Calu3 (cell line): ENCODE data around the gene TFCP2. TPM values are rescaled to one million over a fixed set of nuclear protein-coding genes. Genes with fewer than 3 reads are reported as not detected.

Experiments used
- BruUV-seq: library from RNA; stranded (reverse); fragments of 400-500 nt; replicated peaks from 2 replicates; lab custom pipeline; 2021; lab: Mats Ljungman, UMichigan
- CTCF ChIA-PET: fragments of 300-600 bp; sonication (Branson Sonifier 250); formaldehyde crosslinking; loops from one replicate; lab custom pipeline; 2022; ENCODE audit warnings: antibody characterized with exemption; lab: Charles Lee
- DNase-seq: peaks from one replicate; pipeline ENCODE4 v3.0.0; 2022
- H3K27ac Mint-ChIP-seq: one replicate; pipeline ENCODE4 v1.8.0; 2022; ENCODE audit warnings: mixed read lengths; ENCODE audit not compliant: unreplicated experiment
- H3K27me3 Mint-ChIP-seq: one replicate; pipeline ENCODE4 v1.8.0; 2022; ENCODE audit warnings: mixed read lengths; ENCODE audit not compliant: unreplicated experiment
- H3K36me3 Mint-ChIP-seq: one replicate; pipeline ENCODE4 v1.8.0; 2022; ENCODE audit warnings: mild to moderate bottlenecking, moderate library complexity, mixed read lengths; ENCODE audit not compliant: insufficient read depth, unreplicated experiment
- H3K4me1 Mint-ChIP-seq: one replicate; pipeline ENCODE4 v1.8.0; 2022; ENCODE audit warnings: mild to moderate bottlenecking, low read depth, mixed read lengths; ENCODE audit not compliant: unreplicated experiment
- H3K4me3 Mint-ChIP-seq: one replicate; pipeline ENCODE4 v1.8.0; 2022; ENCODE audit warnings: mild to moderate bottlenecking, low read depth, moderate library complexity, mixed read lengths; ENCODE audit not compliant: unreplicated experiment
- H3K9me3 Mint-ChIP-seq: one replicate; pipeline ENCODE4 v1.8.0; 2022; ENCODE audit warnings: low read depth, mixed read lengths; ENCODE audit not compliant: unreplicated experiment
- intact Hi-C: fragments of 100-400 bp; cut with micrococcal nuclease; formaldehyde crosslinking; loops from one replicate; pipeline ENCODE4 v1.10.0; 2022; ENCODE audit not compliant: unreplicated experiment
- total RNA-seq: library from RNA; stranded (reverse); gene quantifications from 2 replicates; pipeline ENCODE4 v1.2.3, GENCODE V29; 2022
- TF ChIP-seq, protein P1 (sequence below): fragments of 200-600 bp; IDR thresholded peaks from one replicate; pipeline ENCODE4 v1.8.0; 2022; ENCODE audit warnings: antibody characterized with exemption; ENCODE audit not compliant: unreplicated experiment

Gene TFCP2
- total RNA-seq, 1 experiment from 2014 or later: 19.6 TPM

DNA sequence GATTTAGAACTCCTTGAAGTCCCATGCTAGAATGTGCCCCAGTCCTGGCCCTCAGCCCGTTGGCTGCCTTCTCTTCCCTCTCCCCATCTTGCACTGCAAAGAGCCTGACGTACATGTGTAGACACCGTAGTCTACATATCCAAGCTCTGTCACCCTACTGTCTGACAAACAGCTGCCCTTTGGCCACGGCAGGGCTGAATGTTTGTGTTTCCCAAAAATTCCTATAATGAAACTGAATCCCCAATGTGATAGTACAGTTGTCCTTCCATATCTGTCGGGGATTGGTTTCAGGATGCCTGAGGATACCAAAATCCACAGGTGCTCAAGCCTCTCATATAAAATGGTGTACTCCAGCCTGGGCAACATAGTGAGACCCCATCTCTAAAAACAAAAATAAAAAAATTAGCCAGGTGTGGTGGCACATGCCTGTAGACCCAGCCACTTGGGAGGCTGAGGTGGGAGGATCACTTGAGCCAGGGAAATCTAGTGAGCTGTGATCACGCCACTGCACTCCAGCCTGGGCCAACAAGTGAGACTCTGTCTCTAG lies 12.3 kb upstream of the TFCP2 start:
- Mint-ChIP-seq H3K36me3 (no peaks in the 10 kb centered on the region), H3K9me3 (no peaks in the 10 kb centered on the region), H3K4me1 (peaks cover 6% of the 10 kb centered on the region), H3K27me3 (peaks cover 8% of the 10 kb centered on the region), H3K4me3 (no peak overlapping the region), H3K27ac (no peak overlapping the region)
- no peak for DNase-seq
- intact Hi-C loops: no loop called here
- no TSS peak for BruUV-seq
- CTCF ChIA-PET: no interaction called here
- TF ChIP-seq, protein P1, sequence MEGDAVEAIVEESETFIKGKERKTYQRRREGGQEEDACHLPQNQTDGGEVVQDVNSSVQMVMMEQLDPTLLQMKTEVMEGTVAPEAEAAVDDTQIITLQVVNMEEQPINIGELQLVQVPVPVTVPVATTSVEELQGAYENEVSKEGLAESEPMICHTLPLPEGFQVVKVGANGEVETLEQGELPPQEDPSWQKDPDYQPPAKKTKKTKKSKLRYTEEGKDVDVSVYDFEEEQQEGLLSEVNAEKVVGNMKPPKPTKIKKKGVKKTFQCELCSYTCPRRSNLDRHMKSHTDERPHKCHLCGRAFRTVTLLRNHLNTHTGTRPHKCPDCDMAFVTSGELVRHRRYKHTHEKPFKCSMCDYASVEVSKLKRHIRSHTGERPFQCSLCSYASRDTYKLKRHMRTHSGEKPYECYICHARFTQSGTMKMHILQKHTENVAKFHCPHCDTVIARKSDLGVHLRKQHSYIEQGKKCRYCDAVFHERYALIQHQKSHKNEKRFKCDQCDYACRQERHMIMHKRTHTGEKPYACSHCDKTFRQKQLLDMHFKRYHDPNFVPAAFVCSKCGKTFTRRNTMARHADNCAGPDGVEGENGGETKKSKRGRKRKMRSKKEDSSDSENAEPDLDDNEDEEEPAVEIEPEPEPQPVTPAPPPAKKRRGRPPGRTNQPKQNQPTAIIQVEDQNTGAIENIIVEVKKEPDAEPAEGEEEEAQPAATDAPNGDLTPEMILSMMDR: no peak

- intact Hi-C loops: no loop called here
- no peaks in the 10 kb centered on the region for H3K36me3 Mint-ChIP-seq
- no peak overlapping the region for H3K27ac Mint-ChIP-seq
- TF ChIP-seq, protein P1: no peak
- H3K27me3 Mint-ChIP-seq: peaks cover 8% of the 10 kb centered on the region
- no peaks in the 10 kb centered on the region for H3K9me3 Mint-ChIP-seq
- CTCF ChIA-PET: interaction anchor here (0.6 kb wide), 1 partner anchor 260 kb away, joined by 3 read pairs; no protein-coding TSS in a partner anchor
- H3K4me3 Mint-ChIP-seq: no peak overlapping the region
- peaks cover 6% of the 10 kb centered on the region for H3K4me1 Mint-ChIP-seq
- no TSS peak for BruUV-seq
- no peak for DNase-seq
Measured at GRCh38 chr12:51183816-51184215, 10.9 kb upstream of the TFCP2 start.

DNA sequence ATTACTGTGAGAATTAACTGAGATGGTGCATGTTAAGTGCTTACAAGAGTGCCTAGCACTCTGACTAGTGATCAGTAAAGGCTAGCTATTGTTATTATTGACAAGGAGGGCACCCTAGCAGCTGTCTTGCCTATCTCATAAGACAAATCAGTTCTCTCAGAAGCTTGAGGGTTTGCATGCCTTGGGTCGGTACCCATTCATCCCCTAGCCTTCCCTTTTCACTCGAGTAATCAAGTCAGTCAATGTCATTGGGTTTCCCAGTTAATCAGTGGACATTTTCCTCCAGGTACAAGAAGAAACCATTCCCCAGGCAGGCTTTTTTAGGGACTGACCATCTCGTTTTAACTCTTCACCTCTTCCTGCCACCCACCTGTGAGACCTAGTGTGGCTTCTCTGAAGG lies 10.4 kb upstream of the TFCP2 start:
- Mint-ChIP-seq H3K4me3 (no peak overlapping the region), H3K4me1 (peaks cover 6% of the 10 kb centered on the region), H3K27ac (no peak overlapping the region), H3K9me3 (no peaks in the 10 kb centered on the region), H3K36me3 (no peaks in the 10 kb centered on the region), H3K27me3 (peaks cover 8% of the 10 kb centered on the region)
- TF ChIP-seq, protein P1: no peak
- intact Hi-C loops: no loop called here
- CTCF ChIA-PET: interaction anchor here (0.6 kb wide), 1 partner anchor 260 kb away, joined by 3 read pairs; no protein-coding TSS in a partner anchor
- no TSS peak for BruUV-seq
- DNase-seq: no peak

- Mint-ChIP-seq H3K27me3 (peaks cover 8% of the 10 kb centered on the region), H3K27ac (no peak overlapping the region), H3K4me3 (no peak overlapping the region), H3K9me3 (no peaks in the 10 kb centered on the region), H3K4me1 (peaks cover 6% of the 10 kb centered on the region), H3K36me3 (no peaks in the 10 kb centered on the region)
- DNase-seq: no peak
- no TSS peak for BruUV-seq
- intact Hi-C loops: no loop called here
- TF ChIP-seq, protein P1: no peak
- CTCF ChIA-PET: no interaction called here
Measured at GRCh38 chr12:51181558-51181957, 8.6 kb upstream of the TFCP2 start.
